Keratinocyte (primary cell): Measurements from ENCODE around the gene SMIM10L1.

Experiments used
- EZH2 ChIP-seq: IDR thresholded peaks from one replicate; pipeline ENCODE4 v1.6.1; 2012; ENCODE audit warnings: inconsistent platforms, mild to moderate bottlenecking, low read length, moderate library complexity
- TF ChIP-seq, protein P1 (sequence below), 3 experiments: IDR thresholded peaks in 1 of 3; conservative IDR thresholded peaks in 1 of 3; optimal IDR thresholded peaks in 1 of 3; 2 replicates in 2 of 3; 3 replicates in 1 of 3; pipeline versions ENCODE3 to v1.5.1; 2011; ENCODE audit warnings: low read length in 3 of 3, mild to moderate bottlenecking in 3 of 3, moderate library complexity in 2 of 3, control low read depth in 1 of 3, inconsistent platforms in 1 of 3; ENCODE audit not compliant: insufficient read depth in 2 of 3; ENCODE audit errors: extremely low read depth in 1 of 3

DNA sequence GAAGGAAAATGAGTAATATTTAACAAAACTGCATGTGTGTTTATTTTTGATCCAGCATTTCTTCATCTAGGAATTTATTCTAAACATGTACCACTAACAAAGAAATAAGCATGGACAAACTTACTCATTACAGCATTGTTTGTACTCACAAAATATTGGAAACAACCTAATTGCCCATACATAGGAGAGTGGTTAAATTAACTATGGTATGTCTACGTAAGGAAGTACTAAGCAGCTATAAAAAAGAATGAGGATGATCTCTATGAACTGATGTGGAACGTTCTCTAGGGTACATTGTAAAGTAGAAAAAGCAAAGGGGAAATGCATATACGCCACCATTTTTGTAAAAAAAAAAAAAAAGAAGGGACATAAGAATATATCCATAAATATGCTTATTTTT is 33.2 kb downstream of the SMIM10L1 start:
- TF ChIP-seq, protein P1, sequence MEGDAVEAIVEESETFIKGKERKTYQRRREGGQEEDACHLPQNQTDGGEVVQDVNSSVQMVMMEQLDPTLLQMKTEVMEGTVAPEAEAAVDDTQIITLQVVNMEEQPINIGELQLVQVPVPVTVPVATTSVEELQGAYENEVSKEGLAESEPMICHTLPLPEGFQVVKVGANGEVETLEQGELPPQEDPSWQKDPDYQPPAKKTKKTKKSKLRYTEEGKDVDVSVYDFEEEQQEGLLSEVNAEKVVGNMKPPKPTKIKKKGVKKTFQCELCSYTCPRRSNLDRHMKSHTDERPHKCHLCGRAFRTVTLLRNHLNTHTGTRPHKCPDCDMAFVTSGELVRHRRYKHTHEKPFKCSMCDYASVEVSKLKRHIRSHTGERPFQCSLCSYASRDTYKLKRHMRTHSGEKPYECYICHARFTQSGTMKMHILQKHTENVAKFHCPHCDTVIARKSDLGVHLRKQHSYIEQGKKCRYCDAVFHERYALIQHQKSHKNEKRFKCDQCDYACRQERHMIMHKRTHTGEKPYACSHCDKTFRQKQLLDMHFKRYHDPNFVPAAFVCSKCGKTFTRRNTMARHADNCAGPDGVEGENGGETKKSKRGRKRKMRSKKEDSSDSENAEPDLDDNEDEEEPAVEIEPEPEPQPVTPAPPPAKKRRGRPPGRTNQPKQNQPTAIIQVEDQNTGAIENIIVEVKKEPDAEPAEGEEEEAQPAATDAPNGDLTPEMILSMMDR (optimal IDR thresholded peaks at IDR 0.05 in 1 of 3, IDR thresholded peaks at IDR 0.05 in 1 of 3, conservative IDR thresholded peaks at IDR 0.05 in 1 of 3; ENCODE audit: extremely low read depth in 1 of 3, insufficient read depth in 2 of 3, low read length in 3 of 3) = no peak
- no peak for TF ChIP-seq EZH2
